ENCODE results near the gene DCC.

Gene DCC

GRCh38 chr18:52519021-52519420 lies 179.0 kb downstream of the DCC start:
- TF ChIP-seq CTCF (IDR thresholded peaks at IDR 0.05) = no peak
- Histone ChIP-seq H3K27ac (no peak overlapping the region), H3K4me3 (ENCODE audit: low read depth, low read length) (no peak overlapping the region), H3K36me3 (ENCODE audit: control insufficient read depth, insufficient read depth, low read length) (no peaks in the 10 kb centered on the region), H3K9ac (no peak overlapping the region), H3K4me1 (no peaks in the 10 kb centered on the region), H3K4me2 (ENCODE audit: low read length) (no peak overlapping the region), H3K9me3 (ENCODE audit: control insufficient read depth, low read length) (no peaks in the 10 kb centered on the region), H2AFZ (no peak overlapping the region), H3K27me3 (ENCODE audit: control insufficient read depth, insufficient read depth, low read length) (no peaks in the 10 kb centered on the region), H3K79me2 (no peaks in the 10 kb centered on the region)

DNA sequence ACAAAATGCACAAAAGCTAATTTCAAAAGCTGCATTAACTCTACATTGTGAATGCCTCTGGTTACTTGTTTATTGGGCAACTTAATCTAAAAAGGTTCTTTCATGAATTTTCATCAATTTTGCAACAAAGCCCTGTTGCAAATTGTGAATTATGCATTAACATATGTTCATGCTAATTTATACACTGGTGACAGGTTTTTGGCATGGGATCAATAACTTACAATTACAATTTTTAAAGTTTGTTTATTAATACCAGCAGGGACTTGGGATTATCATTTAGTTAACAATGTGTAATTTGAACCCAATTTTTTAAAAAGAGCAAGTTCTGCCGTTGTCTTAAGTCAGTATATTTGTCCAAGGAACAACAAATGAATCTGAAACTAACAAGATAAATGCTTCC lies 183.6 kb downstream of the DCC start:
- Histone ChIP-seq H3K27me3 (ENCODE audit: control insufficient read depth, insufficient read depth, low read length) (no peaks in the 10 kb centered on the region), H3K36me3 (ENCODE audit: control insufficient read depth, insufficient read depth, low read length) (no peaks in the 10 kb centered on the region), H3K9ac (no peak overlapping the region), H2AFZ (no peak overlapping the region), H3K4me1 (no peaks in the 10 kb centered on the region), H3K27ac (no peak overlapping the region), H3K79me2 (no peaks in the 10 kb centered on the region), H3K9me3 (ENCODE audit: control insufficient read depth, low read length) (no peaks in the 10 kb centered on the region), H3K4me2 (ENCODE audit: low read length) (no peak overlapping the region), H3K4me3 (ENCODE audit: low read depth, low read length) (no peak overlapping the region)
- no peak for TF ChIP-seq CTCF (IDR thresholded peaks at IDR 0.05)

DNA sequence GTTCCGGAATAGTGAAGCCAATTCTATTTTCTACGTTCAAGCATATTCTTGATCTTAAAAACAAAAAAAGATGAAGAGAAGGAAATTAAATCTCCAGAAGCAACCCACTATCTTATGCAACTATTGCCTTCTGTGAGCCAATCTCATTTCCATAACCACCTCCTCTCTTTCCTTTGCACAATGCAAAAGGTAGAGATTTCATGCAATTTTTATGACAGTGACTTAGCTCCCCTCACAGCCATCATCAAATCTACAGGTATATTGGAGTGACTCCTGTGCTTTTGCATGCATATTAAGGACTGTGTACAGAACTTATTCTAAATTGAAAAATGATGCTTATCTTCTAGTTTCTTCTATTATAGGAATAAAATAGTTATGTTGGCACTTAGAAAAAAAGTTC lies 191.8 kb downstream of the DCC start:
- Histone ChIP-seq H3K36me3 (ENCODE audit: control insufficient read depth, insufficient read depth, low read length) (no peaks in the 10 kb centered on the region), H3K79me2 (no peaks in the 10 kb centered on the region), H2AFZ (no peak overlapping the region), H3K9ac (no peak overlapping the region), H3K27ac (no peak overlapping the region), H3K9me3 (ENCODE audit: control insufficient read depth, low read length) (no peaks in the 10 kb centered on the region), H3K27me3 (ENCODE audit: control insufficient read depth, insufficient read depth, low read length) (no peaks in the 10 kb centered on the region), H3K4me1 (no peaks in the 10 kb centered on the region), H3K4me3 (ENCODE audit: low read depth, low read length) (no peak overlapping the region), H3K4me2 (ENCODE audit: low read length) (no peak overlapping the region)
- TF ChIP-seq CTCF (IDR thresholded peaks at IDR 0.05) = no peak

DNA sequence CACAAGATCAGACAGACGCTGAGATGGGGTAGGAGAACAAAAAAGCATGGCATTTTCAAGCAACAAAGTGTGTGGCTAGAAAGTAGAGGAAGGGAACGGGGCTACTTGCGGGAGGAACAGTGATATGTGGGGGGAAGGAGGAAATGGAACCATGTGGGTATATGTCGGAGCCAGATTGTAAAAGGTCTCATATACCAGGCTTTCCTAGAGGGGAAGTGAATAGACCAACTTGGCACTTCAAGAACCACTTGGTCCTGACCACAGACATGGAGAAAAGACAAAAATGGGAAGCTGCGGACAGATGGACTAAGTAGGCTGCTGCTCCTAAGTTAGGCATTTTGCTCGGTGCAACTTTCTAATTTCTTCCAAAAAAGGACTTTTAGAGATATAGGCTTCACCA lies 196.0 kb downstream of the DCC start:
- Histone ChIP-seq H3K4me3 (ENCODE audit: low read depth, low read length) (no peak overlapping the region), H3K27me3 (ENCODE audit: control insufficient read depth, insufficient read depth, low read length) (no peaks in the 10 kb centered on the region), H3K79me2 (no peaks in the 10 kb centered on the region), H3K9ac (no peak overlapping the region), H2AFZ (no peak overlapping the region), H3K4me2 (ENCODE audit: low read length) (no peak overlapping the region), H3K27ac (no peak overlapping the region), H3K36me3 (ENCODE audit: control insufficient read depth, insufficient read depth, low read length) (no peaks in the 10 kb centered on the region), H3K9me3 (ENCODE audit: control insufficient read depth, low read length) (peaks cover 3% of the 10 kb centered on the region), H3K4me1 (no peaks in the 10 kb centered on the region)
- TF ChIP-seq CTCF (IDR thresholded peaks at IDR 0.05) = no peak

GRCh38 chr18:52537261-52537660 lies 197.3 kb downstream of the DCC start:
- Histone ChIP-seq H3K27me3 (ENCODE audit: control insufficient read depth, insufficient read depth, low read length) (no peaks in the 10 kb centered on the region), H3K4me1 (no peaks in the 10 kb centered on the region), H3K4me3 (ENCODE audit: low read depth, low read length) (no peak overlapping the region), H3K27ac (no peak overlapping the region), H2AFZ (no peak overlapping the region), H3K9ac (no peak overlapping the region), H3K79me2 (no peaks in the 10 kb centered on the region), H3K36me3 (ENCODE audit: control insufficient read depth, insufficient read depth, low read length) (no peaks in the 10 kb centered on the region), H3K9me3 (ENCODE audit: control insufficient read depth, low read length) (peaks cover 3% of the 10 kb centered on the region), H3K4me2 (ENCODE audit: low read length) (no peak overlapping the region)
- TF ChIP-seq CTCF (IDR thresholded peaks at IDR 0.05) = no peak
